RKO (cell line): ENCODE measurements around the gene SLC5A1.

Experiments used
- DNase-seq: peaks from one replicate; pipeline ENCODE4 v3.0.0-alpha.2; 2016; ENCODE audit warnings: low spot score

Gene SLC5A1

DNA sequence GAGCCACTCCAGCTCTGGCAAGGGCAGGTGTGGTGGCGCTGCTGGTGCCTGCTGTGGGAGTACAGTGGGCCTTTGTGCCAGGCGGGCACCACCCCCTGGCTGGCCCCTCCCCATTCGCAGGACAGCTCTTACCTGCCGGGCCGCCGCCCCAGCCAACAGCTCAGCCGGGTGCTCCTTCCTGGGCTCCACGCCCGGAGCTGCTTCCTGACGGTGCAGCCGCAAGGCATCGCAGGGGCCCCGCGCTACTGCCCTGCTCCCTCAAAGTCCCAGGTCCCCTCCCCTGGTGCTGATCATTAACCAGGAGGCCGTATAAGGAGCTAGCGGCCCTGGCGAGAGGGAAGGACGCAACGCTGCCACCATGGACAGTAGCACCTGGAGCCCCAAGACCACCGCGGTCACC, at the start of gene SLC5A1:
Gene SLC5A1 (plus strand): TSS at position 338 of the 400 bp plus-strand sequence. CDS start 21 bp downstream, at position 359.
- no peak for DNase-seq

DNA sequence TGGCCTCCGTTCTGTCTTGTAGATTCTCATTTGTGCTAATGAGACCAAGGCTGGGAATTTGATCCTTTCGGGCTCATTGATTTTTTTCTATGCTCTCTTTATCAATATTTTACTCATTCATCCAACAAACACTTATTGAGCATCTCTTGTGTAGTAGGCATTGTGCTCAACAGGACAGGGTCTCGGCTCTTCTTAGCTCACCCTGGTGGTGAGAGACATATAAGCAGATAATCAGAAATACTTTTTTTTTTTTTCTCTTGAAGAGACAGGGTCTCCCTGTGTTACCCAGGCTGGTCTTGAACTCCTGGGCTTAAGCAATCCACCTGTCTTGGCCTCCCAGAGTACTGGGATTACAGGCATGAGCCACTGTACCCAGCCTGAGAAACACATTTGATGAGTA, 48.0 kb upstream of the SLC5A1 start:
- peak; percentile 18 for DNase-seq

DNA sequence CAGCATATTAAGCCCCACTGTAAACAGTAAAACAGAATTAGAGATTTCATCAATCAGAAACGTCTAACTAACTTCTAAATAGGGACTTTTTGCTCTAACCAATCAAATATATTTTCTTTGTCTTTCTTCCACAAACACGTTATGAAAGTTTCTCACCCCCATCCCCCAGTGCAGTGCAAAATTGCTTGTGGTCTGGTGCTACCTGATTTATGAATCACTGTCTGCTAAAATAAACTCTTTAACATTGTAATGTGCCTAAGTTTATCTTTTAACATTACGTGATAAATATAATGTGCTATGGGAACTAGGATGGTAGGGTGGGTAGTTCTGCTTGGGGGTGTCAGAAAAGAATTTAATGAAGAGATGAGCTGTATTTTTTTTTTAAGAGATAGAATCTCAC, 47.3 kb upstream of the SLC5A1 start:
- no peak for DNase-seq

DNA sequence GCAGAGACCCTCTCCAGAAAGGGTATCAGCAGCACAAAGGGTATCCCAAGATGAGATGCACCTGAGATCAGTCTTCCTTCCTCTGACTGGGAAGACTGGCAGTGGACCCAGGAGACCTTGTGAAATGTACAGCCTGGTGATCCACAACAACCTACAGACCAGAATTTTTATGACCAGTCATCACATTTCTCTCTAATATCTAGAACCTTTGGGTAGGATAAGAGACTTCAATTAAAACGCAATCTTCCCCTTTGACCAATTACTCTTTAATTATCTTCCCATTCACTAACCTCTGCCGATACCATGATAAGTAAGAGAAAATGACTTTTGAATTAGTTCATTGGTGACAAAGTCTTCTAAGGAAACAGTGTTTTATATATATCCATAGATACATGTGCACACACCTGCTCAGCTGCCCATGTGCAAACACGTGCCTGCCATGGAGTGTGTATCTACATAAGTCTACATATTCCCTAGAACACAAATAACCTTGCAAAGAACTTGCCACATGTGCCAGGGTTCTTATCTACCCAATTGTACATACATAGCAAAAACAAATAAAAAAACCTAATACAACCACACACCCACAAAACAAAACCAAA, 44.2 kb upstream of the SLC5A1 start:
- DNase-seq = no peak

DNA sequence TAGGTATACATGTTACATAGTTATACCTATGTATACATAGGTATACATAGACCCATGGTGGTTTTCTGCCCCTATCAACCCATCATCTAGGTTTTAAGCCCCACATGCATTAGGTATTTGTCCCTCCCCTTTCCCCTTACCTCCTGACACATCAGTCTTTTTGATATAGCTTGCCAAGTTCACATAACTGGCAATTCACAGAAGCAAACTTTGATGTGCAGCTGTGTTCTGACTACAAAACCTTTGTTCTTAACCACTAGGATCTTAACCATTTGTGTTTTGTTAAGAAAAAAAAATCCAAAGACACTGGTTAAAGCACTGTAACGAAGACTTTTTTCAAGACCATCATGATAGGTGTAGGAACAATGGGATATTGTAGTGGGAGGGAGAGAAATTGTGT, 42.9 kb upstream of the SLC5A1 start:
- no peak for DNase-seq

DNA sequence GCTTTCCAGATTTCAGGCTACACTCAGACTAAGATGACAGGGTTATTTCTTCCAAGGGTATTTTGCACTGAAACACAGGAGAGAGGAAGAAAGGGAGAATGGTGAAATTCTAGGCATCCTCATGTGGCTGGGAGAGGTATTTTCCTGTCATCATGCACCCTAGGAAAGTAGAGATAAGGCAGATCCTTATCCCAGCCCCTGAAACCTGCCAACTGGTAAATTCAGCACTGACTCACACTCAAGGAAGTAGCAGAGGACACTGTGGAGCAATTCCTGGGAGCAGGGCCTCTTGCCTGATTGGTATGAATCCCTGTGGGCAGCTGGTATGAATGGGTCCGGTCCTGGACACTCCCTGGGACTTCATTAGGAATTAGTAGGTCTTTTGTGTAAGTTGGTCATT, 37.6 kb upstream of the SLC5A1 start:
- peak; percentile 20 for DNase-seq

DNA sequence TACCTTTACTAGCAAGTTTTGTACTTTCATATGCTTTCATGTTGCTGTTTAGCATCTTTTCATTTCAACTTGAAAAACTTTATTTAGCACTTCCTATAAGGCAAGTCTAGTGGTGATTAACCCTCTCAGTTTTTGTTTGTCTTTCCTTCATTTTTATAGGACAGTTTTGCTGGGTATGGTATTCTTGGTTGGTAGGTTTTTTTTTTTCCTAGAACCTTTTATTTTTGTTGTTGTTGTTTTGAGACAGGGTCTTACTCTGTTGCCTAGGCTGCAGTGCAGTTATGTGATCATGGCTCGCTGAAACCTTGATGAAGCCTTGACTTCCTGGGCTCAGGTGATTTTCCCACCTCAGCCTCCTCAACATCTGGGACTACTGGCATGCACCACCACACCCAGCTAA, 29.9 kb upstream of the SLC5A1 start:
- DNase-seq = no peak

DNA sequence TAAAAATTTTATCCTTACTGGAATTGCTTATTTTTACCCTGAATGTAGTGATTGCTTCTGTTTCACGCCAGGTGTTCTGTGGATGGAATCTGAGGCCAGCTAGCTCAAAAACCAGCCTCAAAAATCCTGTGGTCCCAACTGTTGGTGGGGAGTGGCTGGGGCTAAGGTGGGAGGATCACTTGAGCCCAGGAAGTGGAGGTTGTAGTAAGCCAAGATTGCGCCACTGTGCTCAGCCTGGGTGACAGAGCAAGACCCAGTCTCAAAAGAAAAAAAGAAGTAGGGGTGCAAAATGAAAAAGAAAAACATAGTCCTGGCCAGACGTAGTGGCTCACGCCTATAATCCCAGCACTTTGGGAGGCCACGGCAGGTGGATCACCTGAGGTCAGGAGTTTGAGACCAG, 27.0 kb upstream of the SLC5A1 start:
- DNase-seq = no peak

DNA sequence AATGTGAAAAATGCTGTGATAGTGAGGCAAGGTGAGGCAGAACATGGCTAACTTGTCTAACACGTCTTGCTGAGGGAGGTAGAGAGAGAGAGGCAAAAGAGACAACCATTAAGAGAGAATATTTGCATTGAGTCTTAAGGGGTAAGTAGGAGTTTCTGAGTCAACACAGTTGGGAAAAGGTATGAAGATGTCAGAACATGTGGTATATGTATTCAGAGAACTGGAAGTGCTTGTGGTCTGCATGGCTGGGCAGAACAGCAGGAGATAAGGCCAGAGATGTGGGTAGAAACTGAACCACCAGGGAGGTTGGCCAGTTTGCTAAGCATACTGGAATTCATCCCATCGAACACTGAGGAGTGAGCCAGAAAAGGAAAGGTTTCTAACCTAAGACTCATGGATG, 25.0 kb upstream of the SLC5A1 start:
- DNase-seq = no peak

DNA sequence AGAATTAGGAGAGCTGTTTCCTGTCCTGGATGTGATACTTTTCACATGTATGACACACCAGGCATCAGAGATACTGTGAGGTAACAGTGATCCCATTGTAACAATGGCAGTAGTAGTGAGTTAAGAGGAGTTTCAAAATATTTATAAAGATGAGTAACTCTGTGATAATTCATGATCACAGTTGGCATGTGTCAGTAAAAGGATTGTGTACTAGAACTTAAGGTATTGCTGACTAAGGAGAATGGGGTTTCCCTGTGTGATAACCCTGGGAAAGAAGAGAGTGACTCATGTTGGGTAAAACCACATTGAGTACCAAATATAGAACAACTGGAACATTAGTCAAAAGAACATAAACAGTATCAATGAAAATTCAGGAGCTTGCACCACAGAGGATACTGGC, 22.9 kb upstream of the SLC5A1 start:
- DNase-seq = peak; percentile 92

DNA sequence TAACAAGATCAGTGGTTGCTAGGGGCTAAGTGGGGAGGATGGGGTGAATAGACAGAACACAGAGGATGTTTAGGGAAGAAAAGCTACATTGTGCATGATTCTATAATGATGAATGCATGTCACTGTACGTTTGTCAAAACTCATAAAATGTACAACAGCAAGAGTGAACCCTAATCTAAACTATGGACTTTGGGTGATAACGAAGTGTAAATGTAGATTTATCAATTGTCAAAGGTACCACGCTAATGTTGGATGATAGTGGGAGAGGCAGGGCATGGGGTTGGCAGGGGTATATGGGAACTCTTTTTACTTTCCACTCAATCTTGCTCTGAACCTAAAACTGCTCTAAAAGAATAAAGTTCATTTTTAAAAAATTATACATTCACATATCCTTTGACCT, 21.3 kb upstream of the SLC5A1 start:
- DNase-seq = no peak

DNA sequence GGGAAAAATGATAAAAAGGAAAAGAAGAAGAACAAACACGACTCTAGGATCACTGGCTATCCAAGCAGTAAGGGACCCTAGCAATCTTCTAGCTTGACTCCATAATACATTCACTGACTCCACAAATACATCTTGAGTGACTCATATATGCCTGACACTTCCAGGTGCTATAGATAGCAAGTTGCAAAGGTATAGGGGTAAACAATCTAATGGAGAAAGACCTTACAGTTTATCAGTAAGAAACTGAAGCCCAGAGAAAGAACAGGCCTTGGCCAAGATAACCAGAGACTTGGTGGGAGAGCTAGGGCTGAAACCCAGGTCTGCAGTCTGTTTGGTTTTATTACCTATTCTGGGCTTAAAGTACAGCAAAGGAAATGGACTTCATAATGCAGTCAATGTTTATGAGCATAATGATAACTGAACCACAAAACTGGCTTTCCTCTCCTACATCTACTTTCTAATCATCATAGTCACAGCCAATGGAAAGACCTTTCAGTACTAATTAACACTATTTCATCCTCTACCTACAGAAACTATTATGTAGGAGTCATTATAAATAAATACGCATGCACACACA, 19.7 kb upstream of the SLC5A1 start:
- DNase-seq = no peak

DNA sequence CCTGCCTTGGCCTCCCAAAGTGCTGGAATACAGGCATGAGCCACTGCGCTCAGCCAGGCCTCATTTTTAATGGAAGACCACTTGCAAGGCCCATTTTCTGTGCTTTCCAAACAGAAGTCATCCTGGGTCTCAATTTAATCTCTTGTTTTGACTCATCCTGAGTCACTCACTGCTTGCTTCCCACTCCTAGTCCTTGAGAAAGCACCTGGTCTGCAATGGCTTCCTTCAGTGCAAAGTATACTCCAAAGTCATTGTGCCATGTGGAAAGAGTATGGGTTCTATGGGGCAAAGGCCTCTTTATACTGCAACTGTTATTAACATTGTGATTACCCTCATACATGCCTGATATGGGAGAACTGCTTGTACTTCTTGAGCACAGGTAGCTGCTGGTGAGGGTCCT, 18.3 kb upstream of the SLC5A1 start:
- DNase-seq = peak; percentile 69

DNA sequence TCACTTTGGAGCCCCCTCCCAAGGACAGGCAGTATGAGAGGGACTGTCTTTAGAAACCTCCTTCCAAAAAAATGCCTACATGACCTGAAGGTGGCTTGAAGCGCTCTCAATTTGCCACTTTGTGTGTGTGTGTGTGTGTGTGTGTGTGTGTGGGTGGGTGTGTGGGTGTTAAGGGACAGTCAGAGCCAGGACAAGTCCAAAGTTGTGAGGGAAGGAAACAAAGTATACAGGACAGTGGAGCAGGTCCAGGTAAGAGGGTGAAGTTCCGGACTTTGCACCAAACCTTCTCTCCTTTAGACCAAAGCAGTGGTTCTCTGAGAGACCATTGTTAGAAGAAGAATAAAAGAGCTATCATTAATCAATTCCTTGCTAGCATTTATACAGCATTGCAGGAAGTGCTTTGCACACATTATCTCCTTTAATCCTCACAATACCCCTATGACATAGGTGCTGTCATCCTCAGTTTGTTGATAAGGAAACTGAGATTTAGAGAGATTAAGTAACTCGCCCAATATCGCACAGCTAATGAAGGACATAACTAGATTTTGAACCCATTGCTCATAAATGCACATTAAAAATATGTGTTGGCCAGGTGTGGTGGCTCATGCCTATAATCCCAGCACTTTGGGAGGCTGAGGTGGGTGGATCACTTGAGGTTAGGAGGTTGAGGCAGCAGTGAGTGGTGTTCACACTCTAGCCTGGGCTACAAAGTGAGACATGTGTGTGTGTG, 12.4 kb upstream of the SLC5A1 start:
- DNase-seq = no peak

DNA sequence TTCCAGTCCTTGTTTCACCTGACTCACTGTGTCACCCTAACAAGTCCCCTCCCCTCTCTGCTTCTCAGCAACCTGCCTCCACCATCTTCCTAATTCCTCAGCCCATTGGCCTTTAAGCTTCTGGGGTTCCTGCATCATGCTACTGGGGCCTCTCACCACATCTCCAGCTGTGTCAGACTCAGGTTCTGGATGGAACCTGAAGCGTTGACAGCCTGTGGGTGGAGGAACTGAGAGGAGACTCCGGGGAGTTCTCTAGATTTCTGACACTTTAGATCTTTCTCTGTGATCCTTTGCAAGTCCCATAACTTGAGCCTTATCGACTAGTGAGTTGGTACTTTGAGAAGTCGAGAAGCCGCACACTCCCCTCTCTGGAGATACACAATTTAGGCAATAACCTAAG, 11.6 kb upstream of the SLC5A1 start:
- no peak for DNase-seq

DNA sequence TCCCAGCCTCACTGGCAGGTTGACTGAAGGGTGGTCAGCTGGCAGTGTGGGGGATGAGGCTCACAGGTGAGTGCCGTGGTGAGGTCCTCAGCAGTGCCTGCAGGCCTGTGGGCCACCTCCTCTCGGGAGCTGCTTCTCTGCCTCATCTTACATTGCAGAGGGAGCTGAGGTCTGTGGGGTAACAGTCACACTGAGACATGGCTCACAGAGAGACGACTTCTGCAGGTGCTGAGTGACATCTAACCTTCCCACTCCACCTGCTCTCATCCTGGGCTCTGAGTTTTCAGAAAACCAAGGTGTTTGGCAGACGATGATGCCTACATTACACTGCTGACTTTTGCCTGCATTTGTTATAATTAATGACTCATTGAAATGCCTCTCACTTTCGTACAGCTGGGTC, 8.8 kb upstream of the SLC5A1 start:
- DNase-seq = no peak

DNA sequence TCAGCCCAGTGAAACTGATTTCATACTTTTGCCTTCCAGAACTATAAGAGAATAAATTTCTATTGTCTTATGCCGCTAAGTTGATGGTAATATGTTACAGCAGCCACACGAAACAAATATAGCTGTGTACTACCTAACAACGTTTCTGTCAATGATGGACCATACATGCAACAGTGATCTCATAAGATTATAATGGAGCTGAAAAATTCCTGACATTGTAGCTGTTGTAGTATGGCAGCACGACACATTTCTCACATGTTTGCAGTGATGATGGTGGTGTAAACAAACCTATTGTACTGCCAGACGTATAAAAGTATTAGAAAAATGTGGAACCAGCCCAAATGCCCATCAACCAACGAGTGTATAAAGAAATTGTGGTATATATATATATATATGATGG, 5.8 kb upstream of the SLC5A1 start:
- no peak for DNase-seq

DNA sequence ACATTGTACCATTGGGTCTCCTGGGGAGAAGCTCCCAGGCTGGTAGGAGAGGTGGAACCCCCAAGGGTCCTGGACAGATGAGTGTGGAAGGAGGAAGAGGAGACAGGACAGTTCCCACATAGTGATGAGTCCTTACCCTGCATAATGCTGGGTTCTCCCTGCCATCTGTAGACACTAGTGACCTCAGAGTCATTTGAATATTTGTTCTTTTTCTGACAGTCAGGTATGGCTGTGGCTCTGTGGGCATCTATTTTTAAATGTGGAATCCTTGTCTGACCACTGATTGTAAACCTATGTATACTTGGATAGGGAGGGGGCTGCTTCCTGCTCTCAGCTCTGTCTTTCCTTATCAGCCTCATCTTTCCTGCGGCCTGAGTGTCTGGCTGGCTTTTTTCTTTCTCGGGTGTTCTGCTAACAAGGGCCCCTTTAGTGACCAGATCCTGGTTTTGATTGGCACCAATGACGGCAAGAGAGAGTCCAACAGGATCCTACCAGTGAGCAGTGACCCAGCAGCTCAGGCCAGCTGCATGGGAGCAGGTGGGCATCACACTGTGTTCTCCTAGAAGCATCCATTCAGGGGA, 2.6 kb upstream of the SLC5A1 start:
- DNase-seq = no peak

DNA sequence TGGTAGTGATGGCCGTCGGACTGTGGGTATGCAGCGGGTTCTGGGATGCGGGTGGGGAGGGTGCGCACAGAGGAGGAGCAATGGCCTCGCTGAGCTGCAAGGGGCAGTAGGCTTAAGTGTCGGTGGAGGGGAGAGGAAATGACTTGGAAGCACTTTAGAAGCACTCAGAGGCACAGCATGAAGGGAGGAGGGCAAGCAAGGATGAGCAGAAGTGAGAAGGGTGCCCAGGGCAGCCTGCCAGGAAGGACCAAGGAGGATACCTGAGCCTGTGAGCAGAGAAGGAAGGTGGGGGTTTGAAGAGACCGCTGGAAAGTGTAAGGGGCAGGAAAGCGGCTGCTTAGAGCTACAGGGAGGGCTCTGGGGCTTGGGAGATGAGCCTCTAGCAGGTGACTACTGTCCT, 330 bp downstream of the SLC5A1 start:
- DNase-seq = no peak

DNA sequence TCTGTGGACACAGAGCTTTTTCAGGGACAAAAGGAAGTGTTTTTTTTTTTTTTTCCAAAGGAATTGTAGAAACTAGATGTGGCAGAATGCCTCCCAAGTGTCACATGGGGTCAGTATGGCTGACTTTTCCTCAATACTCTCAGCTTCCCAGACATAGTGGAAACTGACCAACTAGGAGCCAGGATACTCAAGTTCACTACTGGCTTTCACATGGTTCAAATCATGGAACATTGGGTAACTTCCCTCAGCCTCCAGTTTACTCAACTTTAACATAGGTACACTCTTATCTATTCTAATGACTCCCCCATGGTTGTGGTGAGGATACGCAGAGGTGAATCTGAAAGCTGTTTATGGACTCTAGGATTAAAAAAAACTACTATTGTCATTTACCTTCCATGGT, 1.4 kb downstream of the SLC5A1 start:
- DNase-seq = no peak

DNA sequence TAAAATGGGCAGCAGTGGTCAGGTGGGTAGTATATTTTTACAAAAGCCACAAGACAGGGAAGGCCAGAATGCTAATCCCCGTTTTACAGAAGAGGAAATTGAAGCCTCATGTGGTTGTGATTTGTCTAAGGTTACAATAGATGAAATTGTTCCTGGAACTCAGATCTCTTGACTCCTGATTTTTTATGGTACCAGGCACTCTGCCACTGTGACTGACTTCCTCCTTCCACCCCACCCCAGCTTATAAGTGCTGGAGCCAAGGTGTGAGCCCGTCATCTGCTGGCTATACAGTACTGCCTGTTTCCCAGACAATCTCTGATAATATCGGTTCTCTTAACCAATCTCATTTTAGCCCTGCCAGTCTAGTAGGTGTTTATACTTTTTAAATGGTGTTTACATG, 1.9 kb downstream of the SLC5A1 start:
- no peak for DNase-seq

DNA sequence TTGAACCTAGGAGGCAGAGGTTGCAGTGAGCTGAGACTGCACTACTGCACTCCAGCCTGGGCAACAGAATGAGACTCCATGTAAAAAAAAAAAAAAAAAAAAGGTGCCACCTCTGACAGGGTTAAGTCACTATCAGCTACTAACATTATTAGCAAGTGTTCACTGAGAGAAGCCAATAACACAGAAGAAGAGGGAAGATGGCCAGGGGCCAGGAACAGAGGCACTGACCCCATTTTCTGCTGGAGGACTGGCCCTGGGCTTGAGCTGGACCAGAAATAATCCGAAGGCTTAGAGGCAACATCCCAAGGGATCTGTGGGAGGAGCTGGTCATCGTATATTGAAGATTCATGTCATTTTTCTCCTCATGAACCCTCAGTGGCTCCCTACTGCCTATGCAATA, 5.0 kb downstream of the SLC5A1 start:
- DNase-seq = no peak
